CD4-positive, alpha-beta T cell treated with Interleukin-17A for 4 hours (primary cell): ENCODE results near the gene CSF3.
A peak's percentile ranks its signal among the peaks of the same experiment; 100 is the strongest.

Experiments used
- DNase-seq: peaks from one replicate; pipeline ENCODE4 v3.0.0-alpha.2; 2020; ENCODE audit warnings: mixed read lengths

The CSF3 gene

GRCh38 chr17:40025991-40026815, 11.0 kb downstream of the CSF3 start:
- DNase-seq: peak; percentile 77

DNA sequence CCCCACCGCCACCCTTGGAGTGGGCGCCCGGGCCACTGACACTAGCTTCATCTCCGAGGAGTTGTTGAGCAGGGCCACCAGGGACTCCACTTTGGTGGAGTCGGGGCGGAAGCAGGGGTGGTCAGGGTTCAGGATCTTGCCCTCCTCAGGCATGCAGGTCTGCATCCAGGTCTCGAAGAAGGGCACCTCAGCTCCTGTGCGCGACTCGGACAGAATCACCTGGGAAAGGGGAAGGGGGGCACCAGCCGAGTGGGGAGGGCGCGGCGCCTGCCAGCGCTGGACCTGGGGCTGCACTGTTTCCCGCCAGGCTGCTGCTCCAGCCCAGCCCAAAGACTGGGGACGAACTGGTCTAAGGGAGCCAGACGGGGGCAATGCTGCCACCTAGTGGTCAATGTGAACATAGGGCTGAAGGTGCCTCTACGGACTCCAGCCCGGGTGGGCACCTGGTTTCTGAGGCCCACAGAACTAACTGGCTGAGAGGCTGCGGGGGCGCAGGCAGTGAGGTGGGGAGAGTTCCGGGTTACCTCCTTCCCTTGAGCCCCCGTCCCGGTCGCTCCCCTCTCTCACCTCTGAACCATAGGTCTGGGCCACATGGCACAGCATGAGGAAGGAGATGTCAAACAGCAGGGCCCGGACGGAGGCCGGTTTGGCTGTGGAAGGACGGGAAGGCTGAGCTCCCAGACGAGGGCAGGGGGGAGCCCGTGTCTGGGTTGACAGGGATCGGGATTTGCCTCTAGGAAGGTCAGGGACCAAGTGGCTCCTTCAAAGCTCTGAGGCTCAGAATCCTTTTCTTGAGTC, 11.8 kb downstream of the CSF3 start:
- peak; percentile 85 for DNase-seq

DNA sequence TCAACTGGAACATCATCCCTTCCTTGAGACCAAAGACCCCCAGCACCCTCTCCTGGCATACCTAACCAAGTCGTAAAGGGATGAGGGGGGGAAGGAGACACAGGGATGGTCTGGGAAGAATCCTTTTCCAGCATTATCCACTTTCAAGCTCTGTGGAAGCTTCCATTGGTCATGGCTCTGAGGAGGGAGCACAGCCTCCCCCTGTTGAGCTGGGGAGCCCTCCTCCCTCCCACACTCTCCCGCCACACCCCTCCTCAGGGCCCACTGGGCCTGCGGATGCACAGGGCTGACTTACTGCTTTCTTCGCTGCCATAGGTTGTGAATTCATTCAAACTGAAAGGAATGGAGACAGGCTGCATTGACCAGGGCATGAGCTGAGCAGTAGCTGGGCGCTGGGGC, 12.4 kb downstream of the CSF3 start:
- no peak for DNase-seq

GRCh38 chr17:40028595-40028994, 13.4 kb downstream of the CSF3 start:
- DNase-seq: no peak

DNA sequence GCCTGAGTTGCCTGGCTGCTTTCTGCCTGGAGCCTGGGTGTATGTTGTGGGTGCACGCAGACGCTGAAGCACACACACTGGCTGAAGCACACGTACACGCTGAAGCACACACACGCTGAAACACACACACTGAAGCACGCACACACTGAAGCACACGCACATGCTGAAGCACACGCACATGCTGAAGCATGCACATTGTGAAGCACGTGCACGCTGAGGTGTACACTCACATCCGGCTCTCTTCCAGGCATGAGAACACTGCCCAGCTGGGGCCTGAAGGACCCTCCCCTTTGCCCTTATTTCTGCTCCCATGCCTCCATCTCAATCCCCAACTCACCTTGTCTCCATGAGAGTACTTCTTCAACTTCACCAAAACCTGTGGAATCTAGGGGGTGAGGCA, 16.5 kb downstream of the CSF3 start:
- DNase-seq: no peak

DNA sequence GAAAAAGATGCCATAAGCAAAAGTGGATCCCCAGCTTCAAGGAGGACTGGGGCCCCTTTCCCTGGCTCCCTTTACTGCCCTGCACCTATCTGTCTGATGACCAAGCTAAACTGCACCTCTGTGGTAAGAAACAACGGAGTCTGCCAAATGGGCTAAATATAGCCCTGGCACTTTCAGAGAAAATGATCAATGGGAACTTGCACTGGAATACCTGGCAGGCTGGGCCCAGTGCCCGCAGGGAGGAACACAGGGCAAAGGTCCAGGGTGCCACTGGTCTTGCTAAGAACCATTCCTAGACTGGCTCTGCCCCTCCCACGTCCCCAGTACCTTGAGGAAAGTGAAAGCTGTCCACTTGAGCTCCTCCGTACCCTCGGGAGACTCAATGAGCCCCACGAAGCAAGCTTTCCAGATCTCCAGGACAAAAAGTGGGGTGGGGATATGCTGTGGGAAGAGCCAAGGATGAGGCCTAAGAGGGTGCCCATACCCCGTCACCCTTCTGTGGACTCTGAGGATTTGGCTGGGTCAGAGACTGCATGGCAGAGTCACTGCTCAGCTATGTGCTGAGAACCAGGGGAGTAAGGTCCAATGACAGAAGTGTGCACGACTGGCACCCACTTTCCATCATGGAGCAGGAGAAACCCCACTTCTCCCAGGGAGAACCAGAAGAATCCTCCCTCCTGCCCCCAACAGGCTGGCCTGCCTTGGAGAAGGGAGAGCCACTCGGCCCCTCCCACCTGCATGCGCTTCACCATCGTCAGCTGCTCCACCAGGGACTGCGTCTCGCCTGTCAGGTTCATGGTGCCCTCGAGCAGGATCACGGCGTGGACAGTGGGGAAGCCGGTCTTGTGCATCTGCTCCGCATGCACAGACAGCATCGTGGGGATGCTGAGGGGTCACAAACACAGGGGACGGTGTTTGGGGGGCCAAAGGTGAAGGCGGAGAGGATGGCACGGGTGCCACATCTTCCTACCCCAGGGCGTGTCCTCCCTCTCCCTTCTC, 17.4 kb downstream of the CSF3 start:
- no peak for DNase-seq

DNA sequence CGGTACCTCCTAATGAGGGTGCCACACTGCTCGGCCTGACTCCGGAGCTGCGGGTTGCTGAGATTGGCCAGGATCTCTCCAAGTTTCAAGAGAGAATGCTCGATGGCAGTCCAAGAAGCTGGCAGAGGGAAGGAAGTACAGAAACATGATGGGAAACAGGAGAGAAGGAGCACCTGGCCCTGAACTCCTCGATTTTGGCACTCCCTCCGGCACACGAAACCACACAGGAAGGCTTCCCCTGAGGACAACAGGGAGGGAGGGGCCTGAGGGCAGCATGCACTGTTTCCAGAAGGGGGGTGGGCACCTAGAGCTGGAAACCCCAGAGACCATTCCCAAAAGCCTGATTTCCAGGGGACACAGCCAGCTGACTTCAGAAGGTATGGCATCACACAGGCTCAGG, 18.1 kb downstream of the CSF3 start:
- DNase-seq: no peak

DNA sequence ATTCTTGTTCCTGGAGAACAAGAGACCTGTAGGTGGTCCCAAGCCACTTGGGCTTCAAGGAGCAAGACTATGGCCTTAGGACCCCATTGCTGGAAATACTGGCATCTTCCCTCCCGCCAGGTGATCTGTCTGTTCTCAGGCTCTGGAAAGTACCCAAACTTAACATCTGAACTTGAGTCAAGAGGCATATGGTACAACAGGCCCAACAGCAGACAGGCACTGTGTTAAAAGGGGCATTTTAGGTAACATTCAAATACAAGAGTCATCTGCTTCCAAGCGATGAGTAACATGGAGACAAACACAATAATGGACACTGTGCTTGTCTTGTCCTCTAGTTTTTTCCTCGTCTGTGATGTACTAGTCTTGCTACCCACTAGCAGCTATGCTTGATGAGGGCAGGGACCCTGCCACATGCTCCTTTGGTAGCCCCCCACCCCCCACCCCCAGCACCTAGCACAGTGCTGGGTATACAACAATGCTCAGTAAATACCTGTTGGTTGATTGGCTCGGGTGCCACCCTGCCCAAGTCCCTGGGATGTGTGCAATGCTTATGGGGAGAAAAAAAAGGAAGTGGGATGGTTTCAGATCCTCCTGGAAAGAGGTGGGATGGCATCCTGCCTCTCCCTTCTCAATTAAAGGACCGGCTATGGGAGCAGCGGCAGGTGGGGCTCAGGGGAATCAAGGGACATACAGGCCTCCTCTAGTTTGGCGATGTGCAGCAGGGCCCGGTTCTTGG, 19.4 kb downstream of the CSF3 start:
- DNase-seq: no peak

DNA sequence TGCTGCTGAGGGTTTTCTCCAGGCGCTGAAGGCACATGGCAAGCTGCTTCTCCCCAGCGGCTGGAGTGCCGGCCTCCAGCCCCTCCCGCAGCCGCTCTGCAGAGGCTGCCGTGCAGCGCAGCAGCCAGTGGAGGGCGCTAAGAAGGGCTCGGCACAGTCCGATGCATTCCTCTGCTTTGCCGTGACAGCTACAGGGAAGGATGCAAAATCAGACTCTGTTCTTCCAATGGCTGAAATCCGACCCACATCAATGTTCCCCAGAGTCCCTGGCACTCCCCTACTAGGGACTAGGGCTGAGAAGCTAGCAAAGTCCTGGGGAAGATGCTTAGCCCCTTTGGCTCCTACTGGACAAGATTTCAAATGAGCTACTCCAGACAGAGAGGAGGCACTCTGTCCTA, 19.9 kb downstream of the CSF3 start:
- no peak for DNase-seq

GRCh38 chr17:40038882-40039513, 23.8 kb downstream of the CSF3 start:
- peak; percentile 34 for DNase-seq

GRCh38 chr17:40041196-40041595, 26.0 kb downstream of the CSF3 start:
- no peak for DNase-seq

DNA sequence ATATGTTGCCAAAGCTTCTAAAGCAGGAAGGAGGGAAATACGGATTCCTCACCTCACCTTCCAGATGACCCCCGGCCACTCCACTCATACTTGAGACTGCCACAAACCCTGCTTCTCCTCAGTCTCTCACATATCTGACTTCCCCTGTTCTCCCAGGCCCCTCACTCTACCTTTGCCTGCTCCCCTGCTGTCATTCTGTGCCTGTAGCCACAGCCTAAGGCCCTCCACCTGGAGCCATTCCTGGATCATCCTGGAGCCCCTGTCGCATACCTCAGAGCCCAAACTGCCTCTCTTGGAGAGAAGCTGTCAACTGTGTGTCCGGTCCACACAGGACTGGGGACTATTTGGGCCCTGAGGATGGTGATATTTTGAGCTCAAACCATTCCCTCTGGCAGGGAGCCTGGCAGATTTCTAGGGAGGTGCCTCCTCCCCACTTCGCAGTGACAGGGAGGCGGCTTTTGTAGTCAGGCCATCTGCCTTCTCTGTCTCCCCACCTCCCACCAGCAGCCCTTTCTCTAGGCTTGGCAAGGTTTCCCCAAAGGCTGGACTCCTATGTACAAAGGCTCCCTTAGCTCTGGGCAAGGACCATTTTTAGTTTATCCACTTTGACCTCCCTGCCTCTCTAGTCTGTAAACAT, 41.3 kb downstream of the CSF3 start:
- DNase-seq: no peak

DNA sequence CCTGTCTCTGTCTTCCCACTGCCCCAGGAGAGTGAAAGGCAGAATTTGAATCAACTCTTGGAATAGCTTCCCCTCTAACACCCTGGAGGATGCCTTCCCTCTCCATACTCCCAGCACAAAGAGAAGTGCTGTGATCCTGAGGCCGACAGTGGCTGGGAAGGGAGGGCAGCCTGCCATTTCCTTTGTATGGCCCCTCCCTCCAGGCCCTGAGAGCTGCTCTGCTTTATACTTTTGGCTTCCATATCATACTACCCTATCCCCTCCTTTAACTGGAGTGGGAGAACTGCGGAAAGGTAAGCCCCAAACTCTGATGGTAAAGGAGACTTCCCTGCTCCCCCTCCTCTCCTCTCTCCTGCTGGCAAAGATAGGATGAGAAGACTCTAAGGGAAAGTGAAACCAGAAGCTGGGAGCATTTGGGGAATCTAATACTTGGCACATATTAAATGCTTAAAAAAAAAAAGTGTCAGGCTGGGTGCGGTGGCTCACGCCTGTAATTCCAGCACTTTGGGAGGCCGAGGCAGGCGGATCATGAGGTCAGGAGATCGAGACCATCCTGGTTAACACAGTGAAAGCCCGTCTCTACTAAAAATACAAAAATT, 43.0 kb downstream of the CSF3 start:
- no peak for DNase-seq

- DNase-seq: no peak
Measured at GRCh38 chr17:40058865-40059264, 43.6 kb downstream of the CSF3 start.

DNA sequence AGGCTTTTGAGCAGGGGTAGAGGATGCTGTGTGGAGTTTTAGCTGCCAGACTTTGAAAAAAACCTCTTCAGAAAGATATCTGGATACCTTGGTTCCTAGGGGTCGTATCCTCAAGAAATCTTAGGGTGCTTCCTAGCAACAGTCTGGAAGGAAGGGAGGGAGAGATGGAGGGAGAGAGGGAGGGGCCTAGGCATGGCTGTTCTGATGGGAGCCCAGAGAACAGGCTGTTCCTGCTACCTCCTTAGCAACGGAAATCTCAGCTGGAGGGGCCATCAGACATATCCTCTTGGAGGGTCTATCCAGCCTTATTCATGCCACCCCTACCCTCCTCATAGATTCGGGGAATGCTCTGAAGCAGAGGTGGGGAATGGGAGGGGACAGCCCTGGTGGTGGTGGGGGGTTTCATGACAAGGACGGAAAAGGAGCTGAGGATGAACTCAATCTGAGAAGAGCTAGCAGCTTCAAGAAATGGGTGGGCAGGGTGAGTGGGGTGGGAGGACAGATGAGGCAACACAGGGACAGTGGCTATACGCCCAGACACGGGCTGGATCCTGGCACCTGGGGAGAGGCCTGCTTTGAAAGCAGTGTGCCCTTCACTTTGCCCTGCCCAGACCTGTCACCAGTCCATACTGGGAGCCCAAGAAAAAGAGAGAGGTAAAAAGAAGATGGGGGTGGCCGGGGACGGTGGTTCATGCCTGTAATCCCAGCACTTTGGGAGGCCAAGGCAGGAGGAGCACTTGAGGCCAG, 44.7 kb downstream of the CSF3 start:
- DNase-seq: no peak

GRCh38 chr17:40060887-40061608, 45.8 kb downstream of the CSF3 start:
- no peak for DNase-seq

DNA sequence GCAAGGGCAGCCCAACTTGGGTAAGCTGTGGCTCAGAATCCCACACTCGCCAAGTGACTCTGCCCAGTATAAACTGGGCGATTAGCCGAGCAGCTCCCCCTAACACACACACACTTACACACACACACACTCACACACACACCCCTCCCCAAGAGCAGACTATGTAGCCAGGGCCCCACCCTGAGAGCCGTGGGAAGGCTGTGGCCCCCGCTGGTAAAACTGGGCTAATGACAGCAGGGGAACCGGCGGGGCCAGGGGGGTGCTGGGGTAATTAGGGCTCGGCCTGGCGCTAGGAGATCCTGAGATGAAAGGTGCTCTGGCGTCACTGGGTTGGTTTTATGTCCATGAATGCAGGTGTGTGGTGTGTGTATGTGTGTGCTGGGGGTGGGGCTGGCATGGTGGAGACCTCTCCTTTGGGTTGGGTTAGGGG, 46.4 kb downstream of the CSF3 start:
- DNase-seq: no peak

DNA sequence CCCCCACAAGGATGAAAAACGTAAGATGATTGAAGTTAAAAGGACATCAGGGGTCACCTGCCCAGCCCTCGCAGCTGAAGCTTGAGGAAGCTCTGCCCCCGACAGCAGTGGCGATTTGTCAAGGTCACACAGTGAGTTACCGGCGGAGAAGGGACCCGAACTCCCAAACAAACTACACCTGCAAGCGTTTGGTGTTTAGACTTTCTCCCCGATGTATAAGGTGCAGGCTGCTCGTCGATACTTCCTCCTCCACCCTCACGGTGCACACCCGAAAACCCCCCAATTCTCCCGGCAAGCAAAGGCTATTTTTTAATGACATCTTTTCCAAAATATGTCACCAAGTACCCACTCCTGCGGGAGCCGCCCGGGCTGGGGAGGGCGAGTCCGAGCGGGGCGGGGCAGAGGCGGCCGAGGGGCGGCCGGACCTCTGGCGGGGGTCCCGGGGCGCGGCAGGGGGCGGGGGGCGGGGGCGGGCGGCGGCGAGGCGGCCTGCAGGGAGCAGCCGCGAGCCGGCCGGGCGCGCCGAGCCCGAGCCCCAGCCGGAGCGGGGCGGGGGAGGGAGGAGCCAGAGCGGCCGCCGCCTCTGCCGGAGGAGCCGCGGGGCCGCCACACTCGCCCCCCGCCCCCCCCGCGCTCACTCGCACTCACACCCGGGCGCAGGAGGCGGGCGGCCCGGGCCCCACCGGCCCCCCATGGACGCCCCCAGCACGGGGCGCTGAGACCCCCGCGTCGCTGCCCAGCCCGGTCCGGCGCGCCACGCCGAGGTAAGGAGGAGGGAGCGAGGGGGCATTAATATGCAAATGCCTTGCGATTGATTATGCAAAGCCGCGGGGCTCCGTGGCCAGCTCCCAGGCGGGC, 47.3 kb downstream of the CSF3 start, which contains the start of gene THRA:
TSS of gene THRA (plus strand) at position 637 of the 858 bp plus-strand sequence. CDS start 11,524 bp downstream, outside the sequence.
- DNase-seq: peak; percentile 84
